CD14-positive monocyte (primary cell): ENCODE results near the gene GOLM1. TPM values are rescaled to one million over a fixed set of nuclear protein-coding genes. Genes with fewer than 3 reads are reported as not detected.
A peak's percentile ranks its signal among the peaks of the same experiment; 100 is the strongest.

Source experiments
- DNase-seq, 3 donors: peaks; one replicate each; pipeline ENCODE4 v3.0.0-alpha.2; 2011 to 2022
- H2AFZ ChIP-seq: 2 replicates; pipeline ENCODE4 v1.6.0; 2012; ENCODE audit warnings: mild to moderate bottlenecking, low read depth, low read length, inconsistent platforms; ENCODE audit not compliant: insufficient read depth, poor library complexity, severe bottlenecking
- H3K27ac ChIP-seq, 2 donors: 1 replicate in 1 of 2; 2 replicates in 1 of 2; pipeline ENCODE4 v1.5.1; 2012 to 2013; ENCODE audit warnings: low read length in 2 of 2, control low read depth in 1 of 2, inconsistent platforms in 1 of 2, low read depth in 1 of 2, mild to moderate bottlenecking in 1 of 2
- H3K27me3 ChIP-seq, 2 donors: one replicate each; pipeline versions ENCODE4 v1.6.0 to v1.6.1; 2011 to 2013; ENCODE audit warnings: low read length in 2 of 2; ENCODE audit not compliant: control insufficient read depth in 2 of 2, insufficient read depth in 2 of 2
- H3K36me3 ChIP-seq, 2 donors: replicated peaks in 1 of 2; 1 replicate in 1 of 2; 2 replicates in 1 of 2; pipeline versions ENCODE4 v1.5.1 to v1.6.1; 2012 to 2013; ENCODE audit warnings: low read length in 2 of 2, control low read depth in 1 of 2, inconsistent platforms in 1 of 2, mild to moderate bottlenecking in 1 of 2; ENCODE audit not compliant: insufficient read depth in 2 of 2, control insufficient read depth in 1 of 2
- H3K4me1 ChIP-seq, 2 donors: 1 replicate in 1 of 2; 2 replicates in 1 of 2; pipeline versions ENCODE4 v1.5.1 to v1.6.1; 2012 to 2013; ENCODE audit warnings: low read length in 2 of 2, control low read depth in 1 of 2, inconsistent platforms in 1 of 2, mild to moderate bottlenecking in 1 of 2, moderate library complexity in 1 of 2; ENCODE audit not compliant: insufficient read depth in 2 of 2, control insufficient read depth in 1 of 2
- H3K4me2 ChIP-seq: replicated peaks from 2 replicates; pipeline ENCODE3; 2012; ENCODE audit warnings: low read length, moderate library complexity, mild to moderate bottlenecking; ENCODE audit not compliant: poor library complexity, severe bottlenecking; ENCODE audit errors: extremely low read depth
- H3K4me3 ChIP-seq, 3 experiments: fragments of 200-600 bp in 1 of 3; sonication (generic) in 1 of 3; replicated peaks in 1 of 3; 1 replicate in 2 of 3; 2 replicates in 1 of 3; pipeline ENCODE4 v1.5.1; 2011 to 2013; ENCODE audit warnings: low read length in 3 of 3, mild to moderate bottlenecking in 3 of 3, control low read depth in 2 of 3, low read depth in 2 of 3, inconsistent platforms in 1 of 3, moderate library complexity in 1 of 3
- H3K79me2 ChIP-seq: 2 replicates; pipeline ENCODE4 v1.6.0; 2012; ENCODE audit warnings: mild to moderate bottlenecking, control low read depth, inconsistent platforms, low read length, moderate library complexity; ENCODE audit not compliant: insufficient read depth
- H3K9ac ChIP-seq: 2 replicates; pipeline ENCODE4 v1.6.0; 2017; ENCODE audit warnings: low read length, mild to moderate bottlenecking; ENCODE audit not compliant: insufficient read depth, poor library complexity, severe bottlenecking
- H3K9me3 ChIP-seq, 2 donors: replicated peaks in 1 of 2; 1 replicate in 1 of 2; 2 replicates in 1 of 2; pipeline versions ENCODE4 v1.5.1 to v1.6.1; 2012 to 2013; ENCODE audit warnings: low read length in 2 of 2, control low read depth in 1 of 2; ENCODE audit not compliant: control insufficient read depth in 1 of 2, insufficient read depth in 1 of 2
- H4K20me1 ChIP-seq: 2 replicates; pipeline ENCODE4 v1.6.0; 2012; ENCODE audit warnings: mild to moderate bottlenecking, low read length, control low read depth, moderate library complexity; ENCODE audit not compliant: insufficient read depth
- H3K27ac Mint-ChIP-seq, 7 donors: one replicate each; pipeline ENCODE4 v1.8.0; 2020; ENCODE audit warnings: mild to moderate bottlenecking in 7 of 7, mixed read lengths in 7 of 7, moderate library complexity in 6 of 7, inconsistent platforms in 2 of 7
- H3K27me3 Mint-ChIP-seq, 3 donors: one replicate each; pipeline ENCODE4 v1.8.0; 2021 to 2022; ENCODE audit warnings: low read depth in 3 of 3, mild to moderate bottlenecking in 3 of 3, mixed read lengths in 3 of 3, moderate library complexity in 3 of 3, inconsistent platforms in 1 of 3
- H3K36me3 Mint-ChIP-seq, 2 donors: one replicate each; pipeline ENCODE4 v1.8.0; 2020; ENCODE audit warnings: mixed read lengths in 2 of 2, inconsistent platforms in 1 of 2, mild to moderate bottlenecking in 1 of 2
- H3K4me1 Mint-ChIP-seq: one replicate; pipeline ENCODE4 v1.8.0; 2020; ENCODE audit warnings: mild to moderate bottlenecking, mixed read lengths
- H3K4me3 Mint-ChIP-seq, 2 donors: one replicate each; pipeline ENCODE4 v1.8.0; 2020; ENCODE audit warnings: mild to moderate bottlenecking in 2 of 2, mixed read lengths in 2 of 2, moderate library complexity in 1 of 2
- H3K9me3 Mint-ChIP-seq, 7 donors: one replicate each; pipeline ENCODE4 v1.8.0; 2020 to 2022; ENCODE audit warnings: mixed read lengths in 7 of 7, mild to moderate bottlenecking in 6 of 7, moderate library complexity in 6 of 7, inconsistent platforms in 2 of 7
- WGBS: methylation state at CpG from one replicate; pipeline ENCODE4 v1.1.5; 2013; ENCODE audit warnings: missing lambda C conversion rate; ENCODE audit not compliant: insufficient coverage; 5-methylcytosine and 5-hydroxymethylcytosine counted together
- intact Hi-C, 2 donors: fragments of 100-400 bp; cut with micrococcal nuclease; formaldehyde crosslinking; loops; one replicate each; pipeline versions ENCODE4 v1.15.0 to v1.15.1; 2023
- polyA plus RNA-seq, 3 donors: library from polyadenylated mRNA; depleted of rRNA in 1 of 3; unstranded in 2 of 3; stranded (reverse) in 1 of 3; fragments of 300-500 nt in 2 of 3; fragments of >200 nt in 1 of 3; fragmentation: Illumina TruSeq in 2 of 3; gene quantifications; 1 replicate in 2 of 3; 2 replicates in 1 of 3; pipeline ENCODE4 v1.2.3, GENCODE V29; 2012 to 2021
- TF ChIP-seq, protein P1 (sequence below): fragments of 200-600 bp; IDR thresholded peaks from one replicate; pipeline ENCODE4 v1.8.0; 2022; ENCODE audit warnings: antibody characterized with exemption, mild to moderate bottlenecking

The GOLM1 gene
- polyA plus RNA-seq, 3 donors, result 10.4 to 27.5 (median 12.9) TPM

DNA sequence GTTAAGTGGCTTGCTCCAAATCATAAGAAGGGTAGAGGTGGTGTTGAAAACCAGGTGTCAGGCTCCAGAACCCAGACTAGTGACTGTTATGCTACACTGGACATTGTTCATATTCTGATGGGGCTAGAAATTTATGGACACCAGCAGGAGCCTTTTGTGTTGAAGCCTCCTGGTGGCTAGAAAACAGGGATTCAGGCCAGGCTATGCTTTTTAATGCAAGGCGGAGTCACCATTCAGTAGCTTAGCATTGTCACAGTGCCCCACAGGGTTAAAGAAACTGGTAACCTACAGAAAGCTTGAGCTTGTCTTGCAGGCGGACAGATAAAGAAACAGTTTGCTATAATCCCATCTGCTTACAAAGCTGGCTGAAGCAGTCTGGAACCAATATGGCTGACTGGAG is 23.0 kb upstream of the GOLM1 start:
- Histone ChIP-seq H3K4me1 (no peaks in the 10 kb centered on the region), H3K4me2 (no peak overlapping the region), H3K36me3 (no peaks in the 10 kb centered on the region), H3K79me2 (no peaks in the 10 kb centered on the region), H3K27ac (no peak overlapping the region), H3K9me3 (no peaks in the 10 kb centered on the region), H3K27me3 (no peaks in the 10 kb centered on the region), H3K9ac (no peak overlapping the region), H4K20me1 (no peaks in the 10 kb centered on the region), H3K4me3 (no peak overlapping the region), H2AFZ (no peak overlapping the region)
- DNase-seq, result no peak
- H3K9me3 Mint-ChIP-seq, result peaks cover 0 to 2% (median 0%) of the 10 kb centered on the region in 7 donors
- no peaks in the 10 kb centered on the region for H3K4me1 Mint-ChIP-seq
- TF ChIP-seq, protein P1, sequence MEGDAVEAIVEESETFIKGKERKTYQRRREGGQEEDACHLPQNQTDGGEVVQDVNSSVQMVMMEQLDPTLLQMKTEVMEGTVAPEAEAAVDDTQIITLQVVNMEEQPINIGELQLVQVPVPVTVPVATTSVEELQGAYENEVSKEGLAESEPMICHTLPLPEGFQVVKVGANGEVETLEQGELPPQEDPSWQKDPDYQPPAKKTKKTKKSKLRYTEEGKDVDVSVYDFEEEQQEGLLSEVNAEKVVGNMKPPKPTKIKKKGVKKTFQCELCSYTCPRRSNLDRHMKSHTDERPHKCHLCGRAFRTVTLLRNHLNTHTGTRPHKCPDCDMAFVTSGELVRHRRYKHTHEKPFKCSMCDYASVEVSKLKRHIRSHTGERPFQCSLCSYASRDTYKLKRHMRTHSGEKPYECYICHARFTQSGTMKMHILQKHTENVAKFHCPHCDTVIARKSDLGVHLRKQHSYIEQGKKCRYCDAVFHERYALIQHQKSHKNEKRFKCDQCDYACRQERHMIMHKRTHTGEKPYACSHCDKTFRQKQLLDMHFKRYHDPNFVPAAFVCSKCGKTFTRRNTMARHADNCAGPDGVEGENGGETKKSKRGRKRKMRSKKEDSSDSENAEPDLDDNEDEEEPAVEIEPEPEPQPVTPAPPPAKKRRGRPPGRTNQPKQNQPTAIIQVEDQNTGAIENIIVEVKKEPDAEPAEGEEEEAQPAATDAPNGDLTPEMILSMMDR, result no peak
- H3K36me3 Mint-ChIP-seq, result no peaks in the 10 kb centered on the region
- intact Hi-C loops, result no loop called here
- H3K27ac Mint-ChIP-seq, result peak overlapping the region in 1 of 7 donors; percentile 22
- 100% methylated on average over 1 of the region's 2 CpGs for WGBS
- no peak overlapping the region for H3K4me3 Mint-ChIP-seq
- H3K27me3 Mint-ChIP-seq, result peaks cover 1 to 11% (median 8%) of the 10 kb centered on the region in 3 donors

DNA sequence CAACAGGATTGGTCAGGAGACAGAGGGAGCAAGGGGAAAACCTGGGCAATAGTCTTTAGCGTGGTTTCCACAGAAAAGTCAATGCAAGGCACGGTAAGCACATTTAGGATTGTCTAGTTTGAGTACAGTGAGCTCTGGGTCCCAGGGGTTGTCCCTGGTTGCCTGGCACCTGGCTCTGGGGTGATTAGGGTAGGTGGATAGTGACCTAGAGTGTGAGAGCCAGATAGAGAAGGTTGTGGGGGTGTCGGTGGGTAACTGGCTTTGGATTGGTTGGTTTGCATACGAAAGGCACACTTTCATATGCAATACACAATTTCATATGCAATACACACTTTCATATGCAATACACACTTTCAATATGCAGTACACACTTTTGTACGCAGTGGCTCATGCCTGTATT is 20.1 kb upstream of the GOLM1 start:
- Mint-ChIP-seq H3K4me1 (no peaks in the 10 kb centered on the region), H3K9me3 (peaks cover 0 to 4% (median 0%) of the 10 kb centered on the region in 7 donors), H3K27ac (no peak overlapping the region), H3K27me3 (peaks cover 1 to 9% (median 7%) of the 10 kb centered on the region in 3 donors), H3K4me3 (no peak overlapping the region), H3K36me3 (no peaks in the 10 kb centered on the region)
- TF ChIP-seq, protein P1, result no peak
- Histone ChIP-seq H3K4me2 (no peak overlapping the region), H2AFZ (no peak overlapping the region), H4K20me1 (no peaks in the 10 kb centered on the region), H3K9me3 (no peaks in the 10 kb centered on the region), H3K9ac (no peak overlapping the region), H3K27ac (no peak overlapping the region), H3K4me1 (no peaks in the 10 kb centered on the region), H3K36me3 (no peaks in the 10 kb centered on the region), H3K79me2 (no peaks in the 10 kb centered on the region), H3K4me3 (no peak overlapping the region), H3K27me3 (no peaks in the 10 kb centered on the region)
- intact Hi-C loops, result no loop called here
- WGBS, result 97% methylated on average over 3 of the region's 5 CpGs
- DNase-seq, result no peak
